CD8-positive, alpha-beta memory T cell (primary cell): Measurements from ENCODE around the gene KATNAL2. TPM values are rescaled to one million over a fixed set of nuclear protein-coding genes. Genes with fewer than 3 reads are reported as not detected.
"Not testable (repeated sequence)": the region's sequence is repeated elsewhere in the genome, so short reads cannot be mapped to it uniquely, and the experiment has no call there.

Experiments used
- CTCF ChIA-PET: fragments of 350-600 bp; sonication (Branson Sonifier 250); formaldehyde crosslinking; loops from one replicate; lab custom pipeline; 2021; ENCODE audit warnings: antibody characterized with exemption; lab: Charles Lee
- POLR2A ChIA-PET: fragments of 350-600 bp; sonication (Branson Sonifier 250); formaldehyde crosslinking; loops from one replicate; lab custom pipeline; 2021; ENCODE audit warnings: antibody characterized with exemption; lab: Charles Lee
- DNase-seq, 5 donors: peaks; one replicate each; pipeline versions ENCODE4 v3.0.0 to v3.0.0-alpha.2; 2020 to 2022; ENCODE audit warnings: mixed read lengths in 1 of 5
- H3K27ac ChIP-seq: one replicate; pipeline ENCODE4 v1.7.0; 2013; ENCODE audit warnings: low read depth, mild to moderate bottlenecking, low read length, moderate library complexity
- H3K27me3 ChIP-seq: 2 replicates; pipeline ENCODE4 v1.7.0; 2013; ENCODE audit warnings: low read length, mild to moderate bottlenecking; ENCODE audit not compliant: insufficient read depth, poor library complexity, severe bottlenecking
- H3K36me3 ChIP-seq: 2 replicates; pipeline ENCODE4 v1.7.0; 2013; ENCODE audit warnings: mild to moderate bottlenecking, low read length, moderate library complexity; ENCODE audit not compliant: insufficient read depth
- H3K4me1 ChIP-seq: 2 replicates; pipeline ENCODE4 v1.7.0; 2013; ENCODE audit warnings: mild to moderate bottlenecking, low read length, moderate library complexity; ENCODE audit not compliant: insufficient read depth
- H3K4me3 ChIP-seq: 2 replicates; pipeline ENCODE4 v1.7.0; 2013; ENCODE audit warnings: mild to moderate bottlenecking, low read length
- H3K9me3 ChIP-seq: 2 replicates; pipeline ENCODE4 v1.7.0; 2013; ENCODE audit warnings: mild to moderate bottlenecking, low read length
- H3K27ac Mint-ChIP-seq, 8 donors: one replicate each; pipeline ENCODE4 v1.8.0; 2020 to 2021; ENCODE audit warnings: mixed read lengths in 8 of 8, mild to moderate bottlenecking in 6 of 8, inconsistent platforms in 3 of 8, moderate library complexity in 3 of 8
- H3K27me3 Mint-ChIP-seq, 2 donors: one replicate each; pipeline ENCODE4 v1.8.0; 2020 to 2021; ENCODE audit warnings: mixed read lengths in 2 of 2, mild to moderate bottlenecking in 1 of 2, moderate library complexity in 1 of 2
- H3K36me3 Mint-ChIP-seq, 3 donors: one replicate each; pipeline ENCODE4 v1.8.0; 2020 to 2021; ENCODE audit warnings: mixed read lengths in 3 of 3, inconsistent platforms in 1 of 3, mild to moderate bottlenecking in 1 of 3
- H3K4me1 Mint-ChIP-seq, 3 donors: one replicate each; pipeline ENCODE4 v1.8.0; 2020 to 2021; ENCODE audit warnings: mixed read lengths in 3 of 3, inconsistent platforms in 1 of 3, mild to moderate bottlenecking in 1 of 3
- H3K4me3 Mint-ChIP-seq, 7 donors: one replicate each; pipeline ENCODE4 v1.8.0; 2020 to 2021; ENCODE audit warnings: mixed read lengths in 7 of 7, mild to moderate bottlenecking in 6 of 7, moderate library complexity in 4 of 7, inconsistent platforms in 2 of 7
- H3K9me3 Mint-ChIP-seq, 5 donors: one replicate each; pipeline ENCODE4 v1.8.0; 2020 to 2022; ENCODE audit warnings: mixed read lengths in 5 of 5, mild to moderate bottlenecking in 3 of 5, moderate library complexity in 2 of 5, inconsistent platforms in 1 of 5
- polyA plus RNA-seq: library from polyadenylated mRNA; unstranded; fragments of 300-500 nt; fragmentation: Illumina TruSeq; gene quantifications from one replicate; pipeline ENCODE4 v1.2.3, GENCODE V29; 2021
- total RNA-seq, 2 experiments: library from RNA; stranded (reverse); gene quantifications; one replicate each; pipeline ENCODE4 v1.2.3, GENCODE V29; 2021

The KATNAL2 gene
- total and polyA plus RNA-seq, 3 experiments from 2014 or later = 0.54 to 0.98 (median 0.82) TPM

DNA sequence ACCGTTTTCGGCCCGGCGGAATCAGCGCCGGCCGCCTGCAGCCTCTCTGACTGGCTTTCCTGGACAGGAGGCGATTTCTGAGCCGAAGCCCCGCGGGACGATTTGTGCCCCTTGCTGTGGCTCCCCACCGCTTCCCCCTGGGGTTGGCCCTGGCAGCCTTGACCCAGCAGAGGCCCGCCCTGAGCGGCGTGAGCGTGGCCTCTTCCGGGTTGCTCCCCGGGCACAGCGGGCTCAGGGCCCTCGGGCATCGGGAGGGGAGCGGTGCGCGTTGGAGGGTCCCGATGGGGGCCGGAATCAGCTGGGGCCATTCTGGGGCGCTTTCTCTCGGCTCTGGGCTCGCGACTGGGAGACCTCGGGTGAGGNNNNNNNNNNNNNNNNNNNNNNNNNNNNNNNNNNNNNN lies 52.1 kb downstream of the KATNAL2 start:
- H3K27ac ChIP-seq, H3K27me3 ChIP-seq, H3K36me3 Mint-ChIP-seq, H3K27me3 Mint-ChIP-seq, H3K4me3 Mint-ChIP-seq, H3K4me3 ChIP-seq, H3K4me1 ChIP-seq, CTCF ChIA-PET, DNase-seq, H3K36me3 ChIP-seq, POLR2A ChIA-PET, H3K9me3 ChIP-seq, H3K27ac Mint-ChIP-seq, H3K4me1 Mint-ChIP-seq: not testable (repeated sequence)
- H3K9me3 Mint-ChIP-seq = peaks cover 0 to 11% (median 2%) of the 10 kb centered on the region in 5 donors

DNA sequence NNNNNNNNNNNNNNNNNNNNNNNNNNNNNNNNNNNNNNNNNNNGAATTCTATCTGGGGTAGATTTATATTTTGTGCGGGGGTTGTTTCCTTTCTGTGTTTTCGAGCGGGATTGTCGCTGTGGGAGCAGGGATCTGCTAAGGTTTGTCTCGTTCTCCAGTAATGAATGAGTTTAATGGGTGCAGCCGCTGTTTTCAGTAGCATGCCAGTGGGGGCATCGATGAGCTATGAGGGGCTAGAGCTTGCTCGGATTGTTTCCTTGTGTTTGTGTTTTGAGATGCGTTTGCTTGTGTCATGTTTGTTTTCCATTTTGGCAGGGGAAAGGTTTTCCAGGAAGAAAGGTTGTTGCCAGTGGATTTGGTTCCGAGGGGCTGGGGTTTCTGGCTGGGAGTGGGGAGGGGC lies 102.5 kb downstream of the KATNAL2 start:
- H3K27me3 ChIP-seq, H3K27ac Mint-ChIP-seq, H3K4me3 Mint-ChIP-seq, H3K27me3 Mint-ChIP-seq, H3K4me1 ChIP-seq, H3K4me1 Mint-ChIP-seq, H3K9me3 ChIP-seq, DNase-seq, H3K36me3 Mint-ChIP-seq, POLR2A ChIA-PET, CTCF ChIA-PET, H3K4me3 ChIP-seq, H3K36me3 ChIP-seq, H3K9me3 Mint-ChIP-seq, H3K27ac ChIP-seq: not testable (repeated sequence)

DNA sequence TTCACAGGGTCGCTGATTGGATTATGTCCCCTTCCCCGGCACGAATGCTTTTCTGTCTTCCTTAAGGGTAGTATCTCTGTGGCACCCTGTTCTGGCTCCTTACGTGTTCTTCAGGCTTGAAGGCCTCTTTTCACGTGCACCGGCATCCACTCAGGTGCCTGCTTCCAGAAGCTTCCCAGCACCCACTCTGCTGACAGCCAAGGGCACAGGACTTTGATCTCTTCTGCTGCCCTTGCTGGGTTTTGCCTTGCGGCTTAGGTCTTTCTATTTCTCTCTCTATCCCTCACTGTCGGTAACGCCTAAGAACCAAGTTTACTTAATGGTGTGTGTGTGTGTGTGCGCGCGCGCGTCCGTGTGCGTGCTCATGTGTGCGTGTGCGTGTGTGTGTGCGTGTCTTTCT lies 103.4 kb downstream of the KATNAL2 start:
- H3K36me3 ChIP-seq, H3K36me3 Mint-ChIP-seq, H3K27ac Mint-ChIP-seq, H3K4me3 ChIP-seq, H3K4me3 Mint-ChIP-seq, H3K4me1 Mint-ChIP-seq, CTCF ChIA-PET, H3K27me3 ChIP-seq, H3K4me1 ChIP-seq, POLR2A ChIA-PET, H3K9me3 ChIP-seq, DNase-seq, H3K9me3 Mint-ChIP-seq, H3K27me3 Mint-ChIP-seq, H3K27ac ChIP-seq: not testable (repeated sequence)

DNA sequence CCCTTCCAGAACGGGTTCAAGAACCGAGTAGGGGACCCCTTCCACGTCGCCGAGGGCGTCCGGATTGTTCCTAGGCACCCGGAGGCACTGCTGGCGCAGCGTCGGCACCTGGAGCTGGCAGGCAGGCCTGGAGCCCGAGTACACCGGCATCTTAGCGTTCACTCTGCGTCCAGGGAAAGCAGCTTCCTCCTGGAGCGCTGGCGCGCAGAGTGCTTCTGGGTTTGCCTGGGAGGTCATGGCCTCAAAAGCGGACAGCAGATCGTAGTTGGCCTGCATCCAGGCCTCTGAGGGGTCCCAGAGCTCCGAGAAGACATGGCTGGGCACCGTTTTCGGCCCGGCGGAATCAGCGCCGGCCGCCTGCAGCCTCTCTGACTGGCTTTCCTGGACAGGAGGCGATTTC lies 105.4 kb downstream of the KATNAL2 start:
- H3K9me3 ChIP-seq, H3K4me1 ChIP-seq, H3K27me3 Mint-ChIP-seq, H3K27ac Mint-ChIP-seq, H3K27ac ChIP-seq, H3K36me3 Mint-ChIP-seq, H3K4me1 Mint-ChIP-seq, CTCF ChIA-PET, H3K4me3 ChIP-seq, H3K9me3 Mint-ChIP-seq, H3K27me3 ChIP-seq, H3K36me3 ChIP-seq, DNase-seq, H3K4me3 Mint-ChIP-seq, POLR2A ChIA-PET: not testable (repeated sequence)

DNA sequence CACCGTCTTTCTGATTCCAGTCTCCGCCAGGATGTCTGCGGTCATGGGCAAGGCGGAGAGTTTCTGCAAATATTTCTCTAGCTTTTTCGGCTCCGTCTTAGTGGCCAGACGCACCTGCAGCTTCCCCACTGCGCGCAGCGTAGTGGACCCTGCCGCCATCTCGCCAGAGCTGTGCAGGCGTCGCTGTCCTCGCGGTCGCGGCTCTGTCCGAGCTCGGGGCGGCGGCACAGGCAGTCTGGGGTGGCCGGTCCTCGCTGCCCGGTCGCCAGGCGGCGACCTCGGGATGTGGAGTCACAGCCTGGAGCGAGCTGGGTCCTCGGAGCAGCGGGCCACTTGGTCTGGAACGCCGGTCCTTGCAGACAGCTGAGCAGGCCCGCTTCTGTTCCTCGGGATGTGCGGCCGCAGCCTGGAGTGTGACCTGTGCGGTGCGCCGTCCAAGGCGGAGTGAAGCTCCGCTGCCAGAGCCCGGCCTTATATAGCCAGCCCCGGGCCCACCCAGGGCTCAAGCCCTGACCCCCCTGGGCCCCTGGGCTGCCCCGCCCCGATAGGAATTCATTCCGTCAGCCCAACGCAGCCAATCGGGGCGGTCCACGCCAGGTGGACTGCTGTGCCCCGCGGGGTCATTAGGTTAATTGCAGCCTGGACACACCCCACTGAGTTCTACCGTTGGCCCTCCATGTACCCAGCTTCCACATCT lies 106.5 kb downstream of the KATNAL2 start:
- H3K4me3 ChIP-seq, H3K27me3 Mint-ChIP-seq, H3K9me3 ChIP-seq, H3K27ac ChIP-seq, H3K36me3 Mint-ChIP-seq, H3K4me1 ChIP-seq, H3K4me3 Mint-ChIP-seq, DNase-seq, H3K27ac Mint-ChIP-seq, CTCF ChIA-PET, H3K4me1 Mint-ChIP-seq, POLR2A ChIA-PET, H3K36me3 ChIP-seq, H3K27me3 ChIP-seq, H3K9me3 Mint-ChIP-seq: not testable (repeated sequence)

DNA sequence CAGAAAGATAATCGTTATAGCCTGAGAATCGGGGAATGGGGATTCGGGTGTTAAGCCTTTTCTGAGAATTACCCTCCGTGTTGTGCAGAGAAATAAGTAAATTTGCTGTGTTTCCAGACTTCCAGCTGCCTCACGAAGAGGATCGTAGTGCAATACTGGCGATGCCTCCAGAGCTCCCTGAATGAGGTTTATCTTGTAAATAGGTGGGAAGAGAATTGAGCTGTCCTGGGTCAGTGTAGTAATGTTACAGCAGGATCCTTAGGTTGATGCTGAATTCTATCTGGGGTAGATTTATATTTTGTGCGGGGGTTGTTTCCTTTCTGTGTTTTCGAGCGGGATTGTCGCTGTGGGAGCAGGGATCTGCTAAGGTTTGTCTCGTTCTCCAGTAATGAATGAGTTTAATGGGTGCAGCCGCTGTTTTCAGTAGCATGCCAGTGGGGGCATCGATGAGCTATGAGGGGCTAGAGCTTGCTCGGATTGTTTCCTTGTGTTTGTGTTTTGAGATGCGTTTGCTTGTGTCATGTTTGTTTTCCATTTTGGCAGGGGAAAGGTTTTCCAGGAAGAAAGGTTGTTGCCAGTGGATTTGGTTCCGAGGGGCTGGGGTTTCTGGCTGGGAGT lies 108.3 kb downstream of the KATNAL2 start:
- H3K4me1 ChIP-seq, H3K27ac Mint-ChIP-seq, H3K9me3 Mint-ChIP-seq, H3K4me3 ChIP-seq, H3K27me3 Mint-ChIP-seq, H3K4me1 Mint-ChIP-seq, H3K4me3 Mint-ChIP-seq, CTCF ChIA-PET, POLR2A ChIA-PET, DNase-seq, H3K27ac ChIP-seq, H3K36me3 ChIP-seq, H3K36me3 Mint-ChIP-seq, H3K9me3 ChIP-seq, H3K27me3 ChIP-seq: not testable (repeated sequence)

DNA sequence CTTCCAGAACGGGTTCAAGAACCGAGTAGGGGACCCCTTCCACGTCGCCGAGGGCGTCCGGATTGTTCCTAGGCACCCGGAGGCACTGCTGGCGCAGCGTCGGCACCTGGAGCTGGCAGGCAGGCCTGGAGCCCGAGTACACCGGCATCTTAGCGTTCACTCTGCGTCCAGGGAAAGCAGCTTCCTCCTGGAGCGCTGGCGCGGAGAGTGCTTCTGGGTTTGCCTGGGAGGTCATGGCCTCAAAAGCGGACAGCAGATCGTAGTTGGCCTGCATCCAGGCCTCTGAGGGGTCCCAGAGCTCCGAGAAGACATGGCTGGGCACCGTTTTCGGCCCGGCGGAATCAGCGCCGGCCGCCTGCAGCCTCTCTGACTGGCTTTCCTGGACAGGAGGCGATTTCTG lies 111.3 kb downstream of the KATNAL2 start:
- H3K27me3 Mint-ChIP-seq, H3K36me3 ChIP-seq, H3K27ac ChIP-seq, H3K4me3 ChIP-seq, H3K27ac Mint-ChIP-seq, H3K9me3 ChIP-seq, CTCF ChIA-PET, H3K36me3 Mint-ChIP-seq, H3K27me3 ChIP-seq, H3K4me3 Mint-ChIP-seq, POLR2A ChIA-PET, H3K4me1 Mint-ChIP-seq, H3K4me1 ChIP-seq, DNase-seq: not testable (repeated sequence)
- H3K9me3 Mint-ChIP-seq = peaks cover 0 to 19% (median 8%) of the 10 kb centered on the region in 5 donors

DNA sequence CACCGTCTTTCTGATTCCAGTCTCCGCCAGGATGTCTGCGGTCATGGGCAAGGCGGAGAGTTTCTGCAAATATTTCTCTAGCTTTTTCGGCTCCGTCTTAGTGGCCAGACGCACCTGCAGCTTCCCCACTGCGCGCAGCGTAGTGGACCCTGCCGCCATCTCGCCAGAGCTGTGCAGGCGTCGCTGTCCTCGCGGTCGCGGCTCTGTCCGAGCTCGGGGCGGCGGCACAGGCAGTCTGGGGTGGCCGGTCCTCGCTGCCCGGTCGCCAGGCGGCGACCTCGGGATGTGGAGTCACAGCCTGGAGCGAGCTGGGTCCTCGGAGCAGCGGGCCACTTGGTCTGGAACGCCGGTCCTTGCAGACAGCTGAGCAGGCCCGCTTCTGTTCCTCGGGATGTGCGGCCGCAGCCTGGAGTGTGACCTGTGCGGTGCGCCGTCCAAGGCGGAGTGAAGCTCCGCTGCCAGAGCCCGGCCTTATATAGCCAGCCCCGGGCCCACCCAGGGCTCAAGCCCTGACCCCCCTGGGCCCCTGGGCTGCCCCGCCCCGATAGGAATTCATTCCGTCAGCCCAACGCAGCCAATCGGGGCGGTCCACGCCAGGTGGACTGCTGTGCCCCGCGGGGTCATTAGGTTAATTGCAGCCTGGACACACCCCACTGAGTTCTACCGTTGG lies 112.4 kb downstream of the KATNAL2 start:
- H3K27ac Mint-ChIP-seq, H3K9me3 ChIP-seq, POLR2A ChIA-PET, H3K27me3 Mint-ChIP-seq, H3K36me3 ChIP-seq, H3K4me1 ChIP-seq, H3K36me3 Mint-ChIP-seq, H3K27ac ChIP-seq, DNase-seq, H3K4me3 Mint-ChIP-seq, H3K4me3 ChIP-seq, H3K4me1 Mint-ChIP-seq, CTCF ChIA-PET, H3K27me3 ChIP-seq: not testable (repeated sequence)
- peaks cover 0 to 23% (median 8%) of the 10 kb centered on the region in 5 donors for H3K9me3 Mint-ChIP-seq
